NCI-H187 treated with DMSO at 0.1 percent for 48 hours (cell line): ENCODE measurements around the gene OR52N4.
"Not testable (repeated sequence)": the region's sequence is repeated elsewhere in the genome, so short reads cannot be mapped to it uniquely, and the experiment has no call there.

Experiments
- DNase-seq: peaks from one replicate; lab custom pipeline; 2025; lab: John Stamatoyannopoulos, UW

Gene OR52N4

GRCh38 chr11:5753943-5754342 is at the start of gene OR52N4:
OR52N4 (plus strand) TSS chr11:5754243; CDS start chr11:5754741, 498 bp downstream.
- DNase-seq = no peak

DNA sequence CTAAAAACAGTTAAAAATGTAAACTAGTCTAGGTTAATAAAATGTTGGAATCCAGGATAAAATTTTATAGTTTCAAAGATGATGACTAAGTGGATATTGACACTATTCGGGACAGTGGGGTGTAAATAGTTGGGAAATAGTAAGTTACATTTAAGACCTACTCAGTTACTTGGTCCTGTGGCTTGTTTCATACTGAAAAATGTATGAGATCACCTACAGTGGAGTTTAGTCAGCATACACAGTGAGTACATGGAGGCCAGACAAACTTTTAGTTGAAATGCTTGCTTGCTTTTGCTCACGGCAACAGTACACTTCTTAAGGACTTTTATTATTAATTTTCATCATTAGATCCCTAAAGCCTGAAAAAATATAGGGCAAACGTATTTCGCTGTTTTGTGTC is 48.4 kb upstream of the OR52N4 start:
- DNase-seq = no peak

DNA sequence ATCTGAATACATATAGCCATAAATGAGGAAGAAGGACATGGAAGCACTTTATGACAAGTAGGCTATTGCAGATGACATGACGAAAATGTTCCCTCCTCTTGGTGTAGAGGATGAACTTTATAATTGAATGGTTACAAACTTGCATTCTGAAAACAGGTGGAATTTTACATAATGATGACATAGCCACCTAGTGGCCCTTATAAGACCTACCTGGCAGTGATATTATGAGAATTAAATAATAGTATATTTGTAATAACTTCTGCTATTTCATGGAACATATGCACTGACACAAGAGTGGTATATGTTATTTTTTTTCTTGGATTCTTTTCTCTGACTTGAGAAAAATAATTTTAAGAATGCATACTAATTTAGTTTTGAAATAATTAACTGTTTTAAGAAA is 41.5 kb upstream of the OR52N4 start:
- no peak for DNase-seq

GRCh38 chr11:5713695-5714094 is 40.3 kb upstream of the OR52N4 start:
- no peak for DNase-seq

GRCh38 chr11:5716518-5716917 is 37.5 kb upstream of the OR52N4 start:
- not testable (repeated sequence) for DNase-seq

DNA sequence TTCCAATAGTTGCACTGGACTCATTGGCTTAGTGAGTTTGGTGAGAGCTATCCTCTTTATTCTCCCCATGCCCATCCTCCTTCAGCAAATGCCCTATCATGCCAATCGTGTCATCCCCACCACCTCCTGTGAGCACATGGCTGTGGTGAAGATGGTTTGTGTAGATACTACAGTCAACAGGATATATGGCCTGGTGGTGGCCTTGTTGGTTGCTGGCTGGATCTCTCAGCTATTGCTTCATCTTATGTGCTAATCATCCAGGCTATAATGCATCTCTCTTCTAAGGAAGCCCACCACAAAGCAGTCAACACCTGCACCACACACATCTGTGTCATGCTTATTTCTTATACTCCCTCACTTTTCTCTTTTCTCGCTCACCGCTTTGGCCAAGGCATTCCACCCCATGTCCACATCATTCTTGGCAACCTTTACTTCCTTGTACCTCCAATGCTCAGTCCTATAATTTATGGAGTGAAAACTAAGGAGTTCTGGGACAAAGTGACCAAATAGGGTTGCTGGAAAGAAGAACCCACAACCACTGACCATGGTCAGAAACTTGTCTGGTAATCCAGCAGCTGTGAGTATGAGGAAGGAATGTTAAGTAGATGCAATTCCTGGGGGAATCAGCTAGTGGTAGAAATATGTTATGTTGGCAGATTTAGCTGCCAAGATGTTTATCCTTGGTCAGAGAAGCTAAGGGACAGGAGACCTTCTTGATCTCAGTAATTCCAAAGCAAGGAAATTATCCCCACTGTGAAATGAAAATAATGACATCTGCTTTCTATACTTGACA is 34.1 kb upstream of the OR52N4 start:
- DNase-seq = no peak

DNA sequence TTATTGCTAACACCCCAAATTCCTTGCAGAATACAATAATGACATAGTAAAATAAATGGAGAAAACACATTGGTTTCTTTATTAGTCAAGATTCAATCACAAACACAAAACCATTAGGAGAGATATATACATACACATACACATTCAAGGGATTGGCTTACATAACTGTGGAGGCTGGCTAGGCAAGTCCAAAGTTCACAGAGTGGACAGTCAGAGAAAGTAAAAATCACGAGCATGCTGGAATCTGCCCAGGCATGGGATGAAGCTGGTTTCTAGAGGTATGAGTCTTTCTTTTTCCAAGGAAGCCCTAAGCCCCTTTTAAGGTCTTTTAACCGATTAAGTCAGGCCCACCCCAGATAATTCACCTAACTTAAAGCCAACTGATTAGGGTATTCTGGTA is 31.4 kb upstream of the OR52N4 start:
- DNase-seq = no peak

DNA sequence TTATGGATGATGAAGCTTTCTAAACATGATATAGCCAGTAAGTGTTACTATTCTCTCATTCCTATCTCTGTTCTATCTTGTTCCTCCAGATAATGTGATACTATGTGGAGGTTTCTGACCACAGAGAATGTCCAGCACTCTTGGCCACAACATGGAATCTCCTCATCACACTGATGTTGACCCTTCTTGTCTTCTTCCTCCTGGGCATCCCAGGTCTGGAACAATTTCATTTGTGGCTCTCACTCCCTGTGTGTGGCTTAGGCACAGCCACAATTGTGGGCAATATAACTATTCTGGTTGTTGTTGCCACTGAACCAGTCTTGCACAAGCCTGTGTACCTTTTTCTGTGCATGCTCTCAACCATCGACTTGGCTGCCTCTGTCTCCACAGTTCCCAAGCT is 27.7 kb upstream of the OR52N4 start:
- DNase-seq = no peak

- no peak for DNase-seq
These were observed 26.4 kb upstream of the OR52N4 start for GRCh38 chr11:5727691-5728090.

GRCh38 chr11:5736396-5736795 is 17.6 kb upstream of the OR52N4 start, which contains the start of gene OR56B1:
OR56B1 (plus strand) TSS chr11:5736448; CDS start chr11:5736517, 69 bp downstream.
- DNase-seq = no peak

- DNase-seq = no peak
These were observed 17.0 kb upstream of the OR52N4 start for GRCh38 chr11:5737091-5737490.

- DNase-seq = no peak
These were observed 16.2 kb upstream of the OR52N4 start for GRCh38 chr11:5737670-5738392.

- no peak for DNase-seq
These were observed 15.6 kb upstream of the OR52N4 start for GRCh38 chr11:5738431-5738830.

DNA sequence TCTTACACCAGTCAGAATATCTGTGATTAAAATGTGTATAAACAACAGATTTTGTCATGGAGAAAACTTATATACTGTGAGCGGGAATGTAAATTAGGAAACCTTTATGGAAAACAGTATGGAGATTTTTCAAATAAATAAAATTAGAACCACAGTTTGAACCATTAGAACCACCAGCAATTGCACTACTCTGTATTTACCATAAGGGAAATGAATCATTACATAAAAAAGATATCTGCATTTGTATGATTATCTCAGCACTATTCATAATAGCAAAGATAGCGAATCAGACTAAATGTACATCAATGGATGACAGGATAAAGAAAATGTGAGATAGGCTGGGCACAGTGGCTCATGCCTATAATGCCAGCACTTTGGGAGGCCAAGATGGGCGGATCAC is 7.4 kb upstream of the OR52N4 start:
- no peak for DNase-seq

- no peak for DNase-seq
These were observed 4.2 kb upstream of the OR52N4 start for GRCh38 chr11:5749836-5750235.

DNA sequence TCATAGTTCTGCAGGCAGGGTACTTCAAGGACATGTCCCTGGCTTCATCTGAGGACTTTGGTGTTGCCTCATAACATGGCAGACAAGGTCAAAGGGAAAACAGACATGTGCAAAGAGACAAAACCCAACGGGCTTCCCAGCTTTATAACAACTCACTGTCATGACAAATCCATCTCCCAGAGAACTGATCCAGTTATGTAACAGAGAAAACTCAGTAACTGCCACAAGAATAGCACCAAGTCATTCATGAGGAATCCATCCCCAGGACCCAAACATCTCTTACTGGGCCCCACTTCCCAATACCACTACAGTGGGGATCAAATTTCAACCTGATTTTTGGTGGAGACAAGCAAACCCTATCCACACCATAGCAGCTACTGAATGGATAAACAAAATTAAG is 13.0 kb downstream of the OR52N4 start:
- DNase-seq = no peak

DNA sequence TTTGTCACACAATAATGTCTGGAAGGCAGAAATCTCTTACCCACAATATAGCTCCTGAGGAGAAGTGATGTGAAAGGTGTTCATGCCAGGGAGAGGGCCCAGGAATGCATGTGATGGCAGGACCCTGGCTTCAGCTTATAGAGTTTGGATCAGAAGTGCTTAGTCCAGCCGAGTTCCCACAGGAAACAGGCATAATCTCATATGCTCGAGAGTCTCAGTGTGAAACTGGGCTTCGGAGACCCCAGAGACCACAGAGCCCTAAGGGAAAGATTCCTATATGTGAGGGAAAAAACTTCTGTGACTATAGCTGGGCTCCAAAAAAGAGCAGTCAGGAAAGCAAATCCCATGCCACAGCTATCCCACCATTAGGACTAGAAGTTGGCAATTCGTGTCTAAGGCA is 29.2 kb downstream of the OR52N4 start, which contains the start of gene OR52N5:
TSS of gene OR52N5 (minus strand) at position 101 of the 400 bp plus-strand sequence. CDS start 4,721 bp downstream, outside the sequence.
- DNase-seq = no peak

DNA sequence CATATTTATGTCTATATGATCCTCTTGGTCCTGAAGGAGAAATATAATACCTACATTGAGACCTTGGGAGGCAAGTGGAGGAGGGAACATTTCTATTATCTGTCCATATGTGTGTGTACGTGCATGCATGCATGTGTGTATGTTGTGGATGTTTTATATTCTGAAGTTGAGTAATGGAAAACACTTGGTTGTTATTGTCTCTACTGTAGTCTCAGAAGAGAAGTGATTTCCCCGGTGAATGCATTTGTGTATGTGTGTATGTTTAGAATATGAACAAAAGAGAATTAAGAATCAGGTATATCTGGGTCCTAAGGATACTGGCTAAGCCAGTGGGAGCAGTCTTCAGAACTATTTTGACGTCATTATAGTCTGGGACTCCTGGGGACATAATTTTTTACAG is 37.1 kb downstream of the OR52N4 start, which contains the start of gene OR52N1:
TSS of gene OR52N1 (minus strand) at position 101 of the 400 bp plus-strand sequence. CDS start 2,449 bp downstream, outside the sequence.
- no peak for DNase-seq

DNA sequence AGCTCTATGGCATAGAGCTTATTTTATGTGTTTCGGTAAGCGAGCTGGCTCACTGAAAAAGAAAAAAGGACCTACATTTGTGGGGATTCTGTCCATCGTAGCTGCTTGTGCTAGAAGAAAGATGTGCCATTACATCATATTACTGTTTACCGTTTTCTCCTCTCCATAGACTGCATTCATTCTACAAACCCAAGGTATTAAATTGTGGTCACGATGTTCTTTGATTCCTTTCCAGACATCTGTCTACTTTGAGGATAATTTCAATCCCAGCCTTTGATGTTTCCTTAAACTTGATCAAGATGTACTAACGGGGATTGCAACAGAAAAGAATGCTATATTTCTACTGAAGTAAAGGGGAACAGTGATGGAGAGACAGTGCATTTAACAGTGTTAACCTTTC is 42.5 kb downstream of the OR52N4 start:
- no peak for DNase-seq

DNA sequence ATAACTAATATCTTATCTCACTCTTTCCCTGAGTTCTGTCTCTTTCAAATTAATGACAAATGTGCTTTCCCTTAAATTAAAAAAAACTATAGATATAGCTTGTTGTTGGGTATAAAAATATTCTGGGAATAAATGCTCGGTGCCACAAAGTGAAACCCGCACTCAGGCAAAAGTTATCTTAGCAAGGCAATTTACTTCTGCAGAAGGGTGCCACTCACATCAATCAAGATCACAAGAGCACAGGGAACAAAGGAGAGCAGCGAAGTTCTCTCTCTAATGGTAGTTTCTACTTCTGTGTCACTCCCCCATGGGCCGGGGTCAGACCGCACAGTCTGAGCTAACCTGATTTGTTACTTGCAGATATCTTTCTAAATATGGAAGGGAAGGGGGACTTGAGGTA is 49.9 kb downstream of the OR52N4 start:
- no peak for DNase-seq
